ENCODE results near the gene HMG20B. TPM values are rescaled to one million over a fixed set of nuclear protein-coding genes. Genes with fewer than 3 reads are reported as not detected.

Gene HMG20B
- total RNA-seq, 2 donors from 2014 or later, result 51.8 to 52.5 TPM

DNA sequence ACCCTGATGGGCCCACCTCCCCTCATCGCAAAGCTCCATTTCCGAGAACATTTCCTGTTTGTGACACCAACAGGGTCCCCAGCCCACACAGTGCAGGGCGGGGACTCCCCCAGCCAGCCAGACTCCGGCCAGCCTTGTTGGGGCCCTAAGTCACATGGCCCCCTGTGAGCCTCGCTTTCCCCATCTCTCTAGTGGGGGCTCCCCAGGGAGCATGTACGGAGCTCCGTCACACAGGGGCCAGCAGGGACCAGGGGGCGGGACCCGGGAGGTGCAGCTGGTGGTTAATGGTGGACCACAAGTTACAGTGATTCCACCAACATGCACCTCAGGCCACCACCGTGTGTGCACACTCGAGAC, 32.2 kb downstream of the HMG20B start:
- Histone ChIP-seq H3K27me3 (no peaks in the 10 kb centered on the region), H3K9me3 (no peaks in the 10 kb centered on the region), H3K4me3 (no peak overlapping the region), H3K4me1 (peaks cover 0 to 59% of the 10 kb centered on the region in 2 donors), H3K36me3 (no peaks in the 10 kb centered on the region), H3K27ac (no peak overlapping the region)
- TF ChIP-seq, protein P1, sequence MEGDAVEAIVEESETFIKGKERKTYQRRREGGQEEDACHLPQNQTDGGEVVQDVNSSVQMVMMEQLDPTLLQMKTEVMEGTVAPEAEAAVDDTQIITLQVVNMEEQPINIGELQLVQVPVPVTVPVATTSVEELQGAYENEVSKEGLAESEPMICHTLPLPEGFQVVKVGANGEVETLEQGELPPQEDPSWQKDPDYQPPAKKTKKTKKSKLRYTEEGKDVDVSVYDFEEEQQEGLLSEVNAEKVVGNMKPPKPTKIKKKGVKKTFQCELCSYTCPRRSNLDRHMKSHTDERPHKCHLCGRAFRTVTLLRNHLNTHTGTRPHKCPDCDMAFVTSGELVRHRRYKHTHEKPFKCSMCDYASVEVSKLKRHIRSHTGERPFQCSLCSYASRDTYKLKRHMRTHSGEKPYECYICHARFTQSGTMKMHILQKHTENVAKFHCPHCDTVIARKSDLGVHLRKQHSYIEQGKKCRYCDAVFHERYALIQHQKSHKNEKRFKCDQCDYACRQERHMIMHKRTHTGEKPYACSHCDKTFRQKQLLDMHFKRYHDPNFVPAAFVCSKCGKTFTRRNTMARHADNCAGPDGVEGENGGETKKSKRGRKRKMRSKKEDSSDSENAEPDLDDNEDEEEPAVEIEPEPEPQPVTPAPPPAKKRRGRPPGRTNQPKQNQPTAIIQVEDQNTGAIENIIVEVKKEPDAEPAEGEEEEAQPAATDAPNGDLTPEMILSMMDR (IDR thresholded peaks at IDR 0.05), result no peak
- DNase-seq (ENCODE audit: low spot score), result no peak

DNA sequence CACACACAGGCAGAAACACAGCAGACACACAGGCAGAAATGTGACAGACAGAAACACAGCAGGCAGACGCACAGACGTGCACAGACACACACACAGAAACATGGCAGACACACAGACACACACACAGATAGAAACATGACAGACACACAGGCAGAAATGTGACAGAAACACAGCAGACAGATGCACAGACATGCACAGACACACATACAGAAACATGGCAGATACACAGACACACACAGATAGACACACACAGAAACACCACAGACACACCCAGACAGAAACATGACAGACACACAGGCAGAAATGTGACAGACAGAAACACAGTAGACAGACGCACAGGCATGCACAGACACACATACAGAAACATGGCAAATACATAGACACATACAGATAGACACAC, 32.6 kb downstream of the HMG20B start:
- no peak for DNase-seq (ENCODE audit: low spot score)
- Histone ChIP-seq H3K9me3 (no peaks in the 10 kb centered on the region), H3K4me1 (peaks cover 0 to 63% of the 10 kb centered on the region in 2 donors), H3K4me3 (no peak overlapping the region), H3K36me3 (no peaks in the 10 kb centered on the region), H3K27me3 (no peaks in the 10 kb centered on the region), H3K27ac (no peak overlapping the region)
- TF ChIP-seq, protein P1 (IDR thresholded peaks at IDR 0.05), result no peak

DNA sequence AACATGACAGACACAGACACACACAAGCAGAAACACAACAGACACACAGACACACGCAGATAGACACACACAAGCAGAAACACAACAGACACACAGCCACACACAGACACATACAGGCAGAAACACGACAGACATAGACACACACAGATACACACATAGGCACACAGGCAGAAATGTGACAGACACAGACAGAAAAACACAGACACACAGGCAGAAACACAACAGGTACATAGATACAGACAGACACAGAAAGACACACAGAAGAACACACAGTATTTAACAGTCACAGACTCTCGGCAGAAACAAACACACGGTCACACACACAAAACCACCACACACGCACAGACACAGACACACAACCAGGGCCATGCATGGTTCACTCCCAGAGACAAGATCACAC, 33.0 kb downstream of the HMG20B start:
- DNase-seq (ENCODE audit: low spot score), result no peak
- Histone ChIP-seq H3K9me3 (no peaks in the 10 kb centered on the region), H3K4me3 (peak overlapping the region; percentile 42 to 60), H3K27ac (peak overlapping the region; percentile 79 to 83), H3K4me1 (peaks cover 0 to 67% of the 10 kb centered on the region in 2 donors), H3K27me3 (no peaks in the 10 kb centered on the region), H3K36me3 (peaks cover under 1% of the 10 kb centered on the region)
- TF ChIP-seq, protein P1 (IDR thresholded peaks at IDR 0.05), result no peak

DNA sequence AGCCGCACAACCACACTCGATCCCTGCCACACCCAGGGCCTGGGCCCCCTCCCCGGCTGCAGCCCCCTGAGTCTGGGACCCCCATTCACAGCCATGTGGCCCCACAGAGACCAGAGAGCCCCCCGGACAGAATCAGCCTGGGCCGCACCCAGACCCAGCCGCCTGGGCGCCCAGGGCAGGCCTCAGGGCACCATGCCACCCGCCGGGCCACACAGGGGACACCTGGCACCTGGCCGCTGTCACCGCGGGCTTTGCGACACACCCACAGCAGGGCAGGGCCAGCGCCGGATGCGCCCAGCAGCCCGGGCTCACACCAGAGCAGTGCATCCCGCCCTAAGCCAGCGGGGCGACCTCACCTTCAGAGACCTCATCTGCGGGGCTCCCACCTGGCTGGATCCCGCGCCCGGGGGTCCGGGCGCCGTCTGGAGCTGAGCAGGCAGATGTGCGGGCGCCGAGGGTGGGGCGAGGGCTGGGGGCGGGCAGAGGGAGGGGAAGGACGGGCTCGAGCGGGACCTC, 33.5 kb downstream of the HMG20B start:
- peak overlapping the region; percentile 79 to 83 for H3K27ac ChIP-seq
- H3K36me3 ChIP-seq, result peaks cover 5% of the 10 kb centered on the region
- no peaks in the 10 kb centered on the region for H3K9me3 ChIP-seq
- H3K4me3 ChIP-seq, result peak overlapping the region; percentile 42 to 60
- no peaks in the 10 kb centered on the region for H3K27me3 ChIP-seq
- TF ChIP-seq, protein P1 (IDR thresholded peaks at IDR 0.05), result no peak
- no peak for DNase-seq (ENCODE audit: low spot score)
- H3K4me1 ChIP-seq, result peaks cover 0 to 68% of the 10 kb centered on the region in 2 donors

DNA sequence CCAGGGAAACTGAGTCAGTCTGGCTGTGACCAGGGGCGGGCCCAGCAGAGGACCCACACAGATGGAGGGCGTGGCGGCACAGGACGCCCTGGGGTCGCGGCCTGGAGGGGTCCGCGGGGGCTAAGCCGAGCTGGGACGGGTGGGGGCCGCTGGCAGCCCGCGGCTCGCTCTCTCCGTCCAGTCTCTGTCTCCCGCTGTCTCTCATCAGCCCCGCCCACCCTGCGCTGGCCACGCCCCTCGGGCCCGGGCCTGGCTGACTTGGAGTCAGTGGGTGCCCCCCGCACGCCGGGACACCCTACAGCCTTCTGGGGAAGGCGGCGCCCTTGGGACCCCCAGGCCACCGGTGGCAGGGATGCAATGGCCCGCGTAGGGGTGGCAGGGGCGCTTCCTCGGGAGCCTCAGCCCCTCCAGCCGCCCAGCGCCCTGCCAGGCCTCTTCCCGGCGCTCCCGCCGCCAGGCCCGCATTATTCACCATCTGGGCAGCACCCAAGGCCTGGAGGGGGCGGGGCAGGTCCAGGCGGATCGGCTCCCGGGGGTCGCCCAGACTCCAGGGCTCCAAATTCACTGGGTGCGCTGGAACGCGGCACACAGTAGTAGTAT, 34.0 kb downstream of the HMG20B start, which contains the start of gene TBXA2R:
Gene TBXA2R (minus strand): TSS at position 186 of the 600 bp plus-strand sequence. CDS start 6,241 bp downstream, outside the sequence.
- H3K27ac ChIP-seq, result peak within 1 kb of the TSS; percentile 79 to 83
- peaks cover 11% of the 10 kb centered on the region for H3K36me3 ChIP-seq
- no peaks in the 10 kb centered on the region for H3K27me3 ChIP-seq
- no peaks in the 10 kb centered on the region for H3K9me3 ChIP-seq
- H3K4me3 ChIP-seq, result peak within 1 kb of the TSS; percentile 42 to 60
- TF ChIP-seq, protein P1 (IDR thresholded peaks at IDR 0.05), result no peak
- peak; percentile 76 for DNase-seq (ENCODE audit: low spot score)
- H3K4me1 ChIP-seq, result peaks cover 0 to 68% of the 10 kb centered on the region in 2 donors

Measured in right atrium auricular region (tissue), 2 donors.